Peyer's patch (tissue), 4 donors: ENCODE data around the gene ZNF221. TPM values are rescaled to one million over a fixed set of nuclear protein-coding genes. Genes with fewer than 3 reads are reported as not detected.
"Not testable (repeated sequence)": the region's sequence is repeated elsewhere in the genome, so short reads cannot be mapped to it uniquely, and the experiment has no call there.

Source experiments
- DNase-seq, 3 donors: peaks; one replicate each; pipeline ENCODE4 v3.0.0-alpha.2; 2017 to 2019
- H3K27ac ChIP-seq, 4 donors: fragments of 200-600 bp; sonication (generic); one replicate each; pipeline ENCODE4 v1.5.1; 2016 to 2019
- H3K27me3 ChIP-seq, 2 donors: fragments of 200-600 bp; sonication (generic); one replicate each; pipeline ENCODE4 v1.5.1; 2019
- H3K36me3 ChIP-seq, 3 donors: fragments of 200-600 bp; sonication (generic); one replicate each; pipeline ENCODE4 v1.5.1; 2016 to 2019
- H3K4me1 ChIP-seq, 4 donors: fragments of 200-600 bp; sonication (generic); one replicate each; pipeline ENCODE4 v1.5.1; 2016 to 2019
- H3K4me3 ChIP-seq, 4 donors: fragments of 200-600 bp; sonication (generic); 1 replicate in 3 of 4; 2 replicates in 1 of 4; pipeline ENCODE4 v1.5.1; 2016 to 2019; ENCODE audit warnings: mild to moderate bottlenecking in 1 of 4
- H3K9me3 ChIP-seq, 4 donors: fragments of 200-600 bp; sonication (generic); one replicate each; pipeline ENCODE4 v1.5.1; 2016 to 2019; ENCODE audit warnings: mild to moderate bottlenecking in 1 of 4
- CTCF ChIP-seq, 6 experiments: fragments of 450-650 bp in 4 of 6; fragments of 200-600 bp in 2 of 6; sonication (generic) in 1 of 6; IDR thresholded peaks; one replicate each; pipeline ENCODE4 v1.5.1; 2017 to 2019; ENCODE audit warnings: antibody characterized with exemption in 6 of 6, mild to moderate bottlenecking in 3 of 6, moderate library complexity in 1 of 6
- POLR2A ChIP-seq, 2 donors: fragments of 450-650 bp; IDR thresholded peaks; one replicate each; pipeline ENCODE4 v1.5.1; 2017; ENCODE audit warnings: antibody characterized with exemption in 2 of 2, mild to moderate bottlenecking in 2 of 2, moderate library complexity in 2 of 2
- total RNA-seq, 4 donors: library from RNA; depleted of rRNA; stranded (reverse); fragments of >200 nt; gene quantifications; one replicate each; pipeline ENCODE4 v1.1.0, GENCODE V29; 2016

ZNF221 gene
- total RNA-seq, 4 donors from 2014 or later, result 3.2 to 5.9 (median 5.0) TPM

- Histone ChIP-seq H3K27ac (no peak overlapping the region), H3K4me1 (no peaks in the 10 kb centered on the region), H3K36me3 (no peaks in the 10 kb centered on the region), H3K4me3 (no peak overlapping the region), H3K27me3 (no peaks in the 10 kb centered on the region), H3K9me3 (no peaks in the 10 kb centered on the region)
- no peak for DNase-seq
- TF ChIP-seq POLR2A (IDR thresholded peaks at IDR 0.05), result no peak
- no peak for TF ChIP-seq CTCF (IDR thresholded peaks at IDR 0.05)
Measured at GRCh38 chr19:43940719-43941118, 10.3 kb upstream of the ZNF221 start.

DNA sequence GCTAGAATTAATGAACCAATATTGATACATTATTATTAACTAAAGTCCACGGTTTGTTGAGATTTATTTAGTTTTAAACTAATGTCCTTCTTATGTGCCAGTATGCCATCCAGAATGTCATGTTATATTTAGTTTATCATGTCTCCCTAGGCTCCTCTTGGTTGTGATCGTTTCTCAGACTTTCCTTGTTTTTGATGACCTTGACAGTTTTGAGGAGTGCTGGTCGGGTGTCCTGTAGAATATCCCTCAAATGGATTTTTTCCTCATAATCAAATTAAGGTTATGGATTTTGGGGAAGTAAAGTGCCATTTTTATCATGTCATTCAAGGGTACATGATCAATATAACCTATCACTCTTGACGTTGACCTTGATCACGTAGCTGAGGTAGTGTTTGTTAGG lies 9.8 kb upstream of the ZNF221 start:
- Histone ChIP-seq H3K4me3 (no peak overlapping the region), H3K27ac (no peak overlapping the region), H3K27me3 (no peaks in the 10 kb centered on the region), H3K36me3 (no peaks in the 10 kb centered on the region), H3K4me1 (no peaks in the 10 kb centered on the region), H3K9me3 (no peaks in the 10 kb centered on the region)
- TF ChIP-seq POLR2A (IDR thresholded peaks at IDR 0.05), result no peak
- TF ChIP-seq CTCF (IDR thresholded peaks at IDR 0.05), result no peak
- no peak for DNase-seq

- not testable (repeated sequence) for H3K4me1 ChIP-seq, H3K36me3 ChIP-seq, DNase-seq, H3K27ac ChIP-seq, H3K27me3 ChIP-seq, H3K4me3 ChIP-seq
- peaks cover 0 to 12% (median 3%) of the 10 kb centered on the region in 4 donors for H3K9me3 ChIP-seq
Measured at GRCh38 chr19:43947412-43947811, 3.6 kb upstream of the ZNF221 start.

DNA sequence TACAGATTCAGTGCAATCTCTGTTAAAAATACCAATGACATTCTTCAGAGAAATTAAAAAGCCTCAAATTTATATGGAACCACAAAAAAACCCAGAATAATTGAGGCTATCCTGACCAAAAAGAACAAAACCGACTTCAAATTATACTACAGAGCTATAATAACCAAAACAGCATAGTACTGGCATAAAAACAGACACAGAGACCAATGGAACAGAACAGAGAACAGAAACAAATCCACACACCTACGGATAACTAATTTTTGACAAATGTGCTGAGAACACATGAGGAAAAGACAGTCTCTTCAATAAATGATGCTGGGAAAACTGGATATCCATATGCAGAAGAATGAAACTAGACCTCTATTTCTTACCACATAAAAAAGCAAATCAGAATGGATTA lies 1.2 kb upstream of the ZNF221 start:
- not testable (repeated sequence) for DNase-seq, H3K4me1 ChIP-seq, H3K4me3 ChIP-seq, H3K36me3 ChIP-seq, H3K27ac ChIP-seq, H3K27me3 ChIP-seq
- H3K9me3 ChIP-seq, result peaks cover 0 to 12% (median 3%) of the 10 kb centered on the region in 4 donors

DNA sequence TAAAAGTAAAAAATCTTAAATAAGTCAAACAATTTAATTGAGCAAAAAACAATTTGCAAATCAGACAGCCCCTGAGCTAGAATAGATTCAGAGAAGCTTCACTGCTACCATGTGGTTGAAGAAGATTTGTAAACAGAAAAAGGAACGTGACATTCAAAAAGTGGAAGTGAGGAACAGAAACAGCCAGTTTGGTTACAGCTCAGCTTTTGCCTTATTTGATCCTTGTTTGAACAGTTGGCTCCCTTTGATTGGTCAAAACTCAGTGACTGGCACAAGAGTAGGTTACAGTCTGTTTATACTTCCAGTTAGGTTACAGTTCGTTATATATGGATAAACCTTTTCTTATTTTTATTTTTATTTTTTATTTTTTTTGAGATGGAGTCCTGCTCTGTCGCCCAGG lies 5.8 kb downstream of the ZNF221 start:
- H3K9me3 ChIP-seq, result peaks cover 0 to 30% (median 6%) of the 10 kb centered on the region in 4 donors
- H3K27ac ChIP-seq, result no peak overlapping the region
- H3K4me3 ChIP-seq, result no peak overlapping the region
- DNase-seq, result no peak
- H3K36me3 ChIP-seq, result no peaks in the 10 kb centered on the region
- H3K4me1 ChIP-seq, result no peaks in the 10 kb centered on the region
- no peaks in the 10 kb centered on the region for H3K27me3 ChIP-seq
- no peak for TF ChIP-seq POLR2A (IDR thresholded peaks at IDR 0.05)
- no peak for TF ChIP-seq CTCF (IDR thresholded peaks at IDR 0.05)

DNA sequence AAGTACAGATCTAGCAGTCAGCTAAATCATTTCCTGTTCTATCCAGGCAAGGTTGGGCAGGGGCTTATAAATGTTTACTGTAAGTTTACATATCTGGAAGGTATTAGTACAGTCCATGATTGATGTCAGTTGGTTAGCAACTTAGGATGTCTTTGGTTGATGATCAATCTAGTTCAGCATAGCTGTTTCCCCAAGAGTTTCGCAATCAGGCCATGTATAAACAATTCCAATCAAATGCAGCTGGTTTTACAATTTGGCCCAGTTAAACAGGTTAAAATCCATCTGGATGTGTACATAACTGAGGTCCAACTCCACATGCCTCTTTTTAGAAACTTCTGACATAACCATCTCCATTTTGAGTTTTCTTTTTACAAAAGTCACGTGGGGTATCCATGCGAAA lies 6.9 kb downstream of the ZNF221 start:
- Histone ChIP-seq H3K27ac (no peak overlapping the region), H3K9me3 (peaks cover 0 to 41% (median 13%) of the 10 kb centered on the region in 4 donors), H3K36me3 (no peaks in the 10 kb centered on the region), H3K27me3 (no peaks in the 10 kb centered on the region), H3K4me3 (no peak overlapping the region), H3K4me1 (no peaks in the 10 kb centered on the region)
- DNase-seq, result no peak
- TF ChIP-seq CTCF (IDR thresholded peaks at IDR 0.05), result no peak

DNA sequence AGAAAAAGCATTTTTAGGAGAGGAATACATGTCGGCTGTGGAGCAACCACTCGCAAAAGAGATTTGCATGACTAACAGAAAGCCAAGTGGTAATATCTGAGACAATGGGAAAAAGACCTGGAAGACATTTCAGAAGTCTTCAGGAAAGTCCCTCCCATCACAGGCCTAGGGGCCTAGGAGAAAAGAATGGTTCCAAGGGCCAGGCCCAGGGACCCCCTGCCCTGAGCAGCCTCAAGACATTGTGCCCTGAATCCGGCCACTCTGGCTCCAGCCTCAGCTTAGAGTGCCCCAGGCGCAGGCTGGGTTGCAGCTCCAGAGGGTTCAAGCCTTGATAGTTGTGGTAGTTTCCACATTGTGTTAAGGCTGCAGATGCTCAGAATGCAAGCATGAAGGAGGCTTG lies 9.4 kb downstream of the ZNF221 start:
- H3K27me3 ChIP-seq, result no peaks in the 10 kb centered on the region
- H3K36me3 ChIP-seq, result peaks cover 0 to 16% (median 0%) of the 10 kb centered on the region in 3 donors
- peaks cover 0 to 64% (median 16%) of the 10 kb centered on the region in 4 donors for H3K9me3 ChIP-seq
- no peak overlapping the region for H3K27ac ChIP-seq
- H3K4me3 ChIP-seq, result no peak overlapping the region
- H3K4me1 ChIP-seq, result no peaks in the 10 kb centered on the region
- no peak for DNase-seq
- TF ChIP-seq CTCF (IDR thresholded peaks at IDR 0.05) (no peak), POLR2A (IDR thresholded peaks at IDR 0.05) (no peak)
